BE2C (cell line): Measurements from ENCODE around the gene NNAT.

Experiments
- DNase-seq: peaks from one replicate; pipeline ENCODE4 v3.0.0-alpha.2; 2020
- H3K27me3 ChIP-seq: fragments of 250-450 bp; sonication (Bioruptor Pico); 2 replicates; pipeline ENCODE4 v1.5.1; 2020; ENCODE audit warnings: mild to moderate bottlenecking
- H3K36me3 ChIP-seq: fragments of 250-450 bp; sonication (Bioruptor Pico); 2 replicates; pipeline ENCODE4 v1.5.1; 2020; ENCODE audit warnings: mild to moderate bottlenecking
- H3K4me1 ChIP-seq: fragments of 250-450 bp; sonication (Bioruptor Pico); 2 replicates; pipeline ENCODE4 v1.5.1; 2020
- H3K4me3 ChIP-seq: 2 replicates; pipeline ENCODE4 v1.5.1; 2011; ENCODE audit warnings: low read depth, low read length
- H3K9me3 ChIP-seq: fragments of 250-450 bp; sonication (Bioruptor Pico); 2 replicates; pipeline ENCODE4 v1.5.1; 2020
- TF ChIP-seq, protein P1 (sequence below): IDR thresholded peaks from 2 replicates; pipeline ENCODE4 v1.5.1; 2012; ENCODE audit warnings: mild to moderate bottlenecking, low read depth, low read length

Gene NNAT

GRCh38 chr20:37525810-37526209 is 4.8 kb downstream of the NNAT start:
- Histone ChIP-seq H3K9me3 (0 out of 2 replicates have a peak, but pooled peaks cover 2% of the 10 kb centered on the region), H3K4me1 (no peaks in the 10 kb centered on the region), H3K27me3 (no peaks in the 10 kb centered on the region), H3K4me3 (no peak overlapping the region; the same call in 1 of the 2 replicates), H3K36me3 (peaks cover 7% of the 10 kb centered on the region)
- no peak for DNase-seq
- TF ChIP-seq, protein P1, sequence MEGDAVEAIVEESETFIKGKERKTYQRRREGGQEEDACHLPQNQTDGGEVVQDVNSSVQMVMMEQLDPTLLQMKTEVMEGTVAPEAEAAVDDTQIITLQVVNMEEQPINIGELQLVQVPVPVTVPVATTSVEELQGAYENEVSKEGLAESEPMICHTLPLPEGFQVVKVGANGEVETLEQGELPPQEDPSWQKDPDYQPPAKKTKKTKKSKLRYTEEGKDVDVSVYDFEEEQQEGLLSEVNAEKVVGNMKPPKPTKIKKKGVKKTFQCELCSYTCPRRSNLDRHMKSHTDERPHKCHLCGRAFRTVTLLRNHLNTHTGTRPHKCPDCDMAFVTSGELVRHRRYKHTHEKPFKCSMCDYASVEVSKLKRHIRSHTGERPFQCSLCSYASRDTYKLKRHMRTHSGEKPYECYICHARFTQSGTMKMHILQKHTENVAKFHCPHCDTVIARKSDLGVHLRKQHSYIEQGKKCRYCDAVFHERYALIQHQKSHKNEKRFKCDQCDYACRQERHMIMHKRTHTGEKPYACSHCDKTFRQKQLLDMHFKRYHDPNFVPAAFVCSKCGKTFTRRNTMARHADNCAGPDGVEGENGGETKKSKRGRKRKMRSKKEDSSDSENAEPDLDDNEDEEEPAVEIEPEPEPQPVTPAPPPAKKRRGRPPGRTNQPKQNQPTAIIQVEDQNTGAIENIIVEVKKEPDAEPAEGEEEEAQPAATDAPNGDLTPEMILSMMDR, result no peak

- Histone ChIP-seq H3K9me3 (no peaks in the 10 kb centered on the region), H3K4me3 (peak overlapping the region; percentile 97), H3K27me3 (no peaks in the 10 kb centered on the region), H3K36me3 (peaks cover 2% of the 10 kb centered on the region), H3K4me1 (no peaks in the 10 kb centered on the region)
- TF ChIP-seq, protein P1, result no peak
- peak; percentile 67 for DNase-seq
Measured at GRCh38 chr20:37526238-37526838, 5.3 kb downstream of the NNAT start.

DNA sequence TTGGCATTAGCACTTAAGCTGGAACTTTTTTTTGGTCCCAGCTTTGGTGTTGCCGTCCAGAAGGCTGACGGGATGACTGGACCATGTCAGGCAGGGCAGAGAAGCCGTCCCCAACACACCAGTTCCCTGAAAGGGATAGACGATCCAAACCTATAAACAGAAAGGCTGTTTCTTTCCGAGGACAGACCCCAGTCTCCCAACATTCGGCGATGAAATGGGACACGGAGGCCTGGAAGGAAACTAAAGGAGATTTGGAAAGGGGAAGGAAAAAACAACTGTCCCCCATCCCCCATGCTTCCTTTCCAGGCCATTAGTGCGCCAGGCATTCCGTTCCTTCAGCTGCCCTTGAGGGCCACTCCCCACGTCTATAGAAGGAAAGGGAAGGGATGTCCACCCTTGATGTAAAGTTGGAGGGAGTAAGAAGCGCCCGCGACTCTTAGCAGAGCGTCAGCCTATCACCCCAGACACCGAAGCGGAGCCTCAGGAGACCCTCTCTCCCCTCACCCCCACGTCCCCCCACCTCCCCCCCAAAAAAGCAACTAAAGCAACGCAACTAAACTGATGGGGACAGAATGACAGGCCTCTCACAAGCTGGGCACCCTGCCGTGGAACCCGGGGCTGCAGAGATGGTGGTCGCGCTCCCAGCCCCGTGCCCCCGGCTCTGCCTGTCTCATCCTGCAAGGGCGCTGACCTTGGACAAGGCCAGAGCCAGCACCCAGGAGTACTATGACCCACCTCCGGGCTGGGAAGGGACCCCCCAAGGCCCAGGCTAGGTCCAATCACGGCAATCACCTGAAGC is 6.0 kb downstream of the NNAT start:
- peak overlapping the region; percentile 97 for H3K4me3 ChIP-seq
- no peaks in the 10 kb centered on the region for H3K27me3 ChIP-seq
- no peaks in the 10 kb centered on the region for H3K4me1 ChIP-seq
- no peaks in the 10 kb centered on the region for H3K9me3 ChIP-seq
- no peaks in the 10 kb centered on the region; the same call in 1 of the 2 replicates for H3K36me3 ChIP-seq
- TF ChIP-seq, protein P1, result no peak
- DNase-seq, result no peak

GRCh38 chr20:37527638-37528445 is 6.8 kb downstream of the NNAT start, which contains the start of gene BLCAP:
Gene BLCAP (minus strand): TSS chr20:37527876. CDS start chr20:37519174, 8,702 bp downstream.
- TF ChIP-seq, protein P1, result no peak
- H3K4me1 ChIP-seq, result no peaks in the 10 kb centered on the region
- H3K36me3 ChIP-seq, result no peaks in the 10 kb centered on the region; the same call in 1 of the 2 replicates
- peak within 1 kb of the TSS; percentile 97 for H3K4me3 ChIP-seq
- H3K9me3 ChIP-seq, result no peaks in the 10 kb centered on the region
- no peaks in the 10 kb centered on the region for H3K27me3 ChIP-seq
- DNase-seq, result peak; percentile 93

GRCh38 chr20:37528446-37529213 is 7.6 kb downstream of the NNAT start:
- Histone ChIP-seq H3K4me3 (peak overlapping the region; percentile 97), H3K9me3 (no peaks in the 10 kb centered on the region), H3K36me3 (no peaks in the 10 kb centered on the region; the same call in 1 of the 2 replicates), H3K27me3 (no peaks in the 10 kb centered on the region), H3K4me1 (no peaks in the 10 kb centered on the region)
- TF ChIP-seq, protein P1, result no peak
- no peak for DNase-seq
